ENCODE measurements around the gene ZNF367. TPM values are rescaled to one million over a fixed set of nuclear protein-coding genes. Genes with fewer than 3 reads are reported as not detected.

ZNF367 gene
- total RNA-seq, 1 experiment from 2014 or later: 2.7 TPM

DNA sequence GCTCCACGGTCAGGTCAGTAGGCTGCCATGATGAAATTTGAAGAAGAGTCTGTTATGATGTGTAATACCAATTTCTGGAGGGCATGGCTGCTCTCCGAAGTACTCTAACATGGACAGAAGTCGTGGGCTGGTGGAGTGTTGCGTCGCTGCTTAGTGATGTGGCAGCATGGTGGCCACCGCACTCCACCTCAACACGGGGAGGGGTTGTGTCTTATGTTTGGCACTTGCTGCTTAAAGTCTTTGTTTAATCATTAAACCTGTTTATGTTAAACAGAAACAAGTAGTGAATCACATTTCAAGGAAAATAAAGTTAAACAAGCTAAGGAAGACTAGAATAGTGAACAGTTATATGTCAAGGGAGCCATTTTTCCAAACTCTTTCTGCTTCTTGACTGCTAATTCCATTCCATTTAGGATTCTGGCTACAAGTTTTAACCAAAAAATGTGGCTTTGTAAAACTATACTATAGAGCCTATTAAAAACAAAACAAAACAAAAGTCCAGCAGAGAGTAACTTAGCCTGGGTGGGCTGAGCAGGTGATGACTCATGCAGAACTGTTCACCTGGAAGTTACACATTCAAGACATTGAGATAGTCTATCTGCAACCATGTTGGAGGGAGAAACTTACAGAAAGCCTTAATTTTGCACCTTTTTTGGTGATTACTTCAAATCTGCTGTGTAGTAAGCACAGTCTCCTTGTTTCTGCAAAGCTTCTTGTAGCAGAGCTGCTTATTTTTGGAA is 41.3 kb upstream of the ZNF367 start:
- no peak overlapping the region for H3K27ac Mint-ChIP-seq (ENCODE audit: low read depth, unreplicated experiment)
- no peaks in the 10 kb centered on the region for H3K27me3 Mint-ChIP-seq (ENCODE audit: insufficient read depth, unreplicated experiment)
- intact Hi-C loops (cut with micrococcal nuclease): no loop called here
- POLR2A ChIA-PET: interaction anchor here (0.7 kb wide), 1 partner anchor 55 kb away, joined by 3 read pairs; no protein-coding TSS in a partner anchor
- no peak for DNase-seq (ENCODE audit: unreplicated experiment)
- BruUV-seq (replicated peaks): no TSS peak
- peaks cover 5% of the 10 kb centered on the region for H3K36me3 Mint-ChIP-seq (ENCODE audit: insufficient read depth, unreplicated experiment)
- TF ChIP-seq, protein P1, sequence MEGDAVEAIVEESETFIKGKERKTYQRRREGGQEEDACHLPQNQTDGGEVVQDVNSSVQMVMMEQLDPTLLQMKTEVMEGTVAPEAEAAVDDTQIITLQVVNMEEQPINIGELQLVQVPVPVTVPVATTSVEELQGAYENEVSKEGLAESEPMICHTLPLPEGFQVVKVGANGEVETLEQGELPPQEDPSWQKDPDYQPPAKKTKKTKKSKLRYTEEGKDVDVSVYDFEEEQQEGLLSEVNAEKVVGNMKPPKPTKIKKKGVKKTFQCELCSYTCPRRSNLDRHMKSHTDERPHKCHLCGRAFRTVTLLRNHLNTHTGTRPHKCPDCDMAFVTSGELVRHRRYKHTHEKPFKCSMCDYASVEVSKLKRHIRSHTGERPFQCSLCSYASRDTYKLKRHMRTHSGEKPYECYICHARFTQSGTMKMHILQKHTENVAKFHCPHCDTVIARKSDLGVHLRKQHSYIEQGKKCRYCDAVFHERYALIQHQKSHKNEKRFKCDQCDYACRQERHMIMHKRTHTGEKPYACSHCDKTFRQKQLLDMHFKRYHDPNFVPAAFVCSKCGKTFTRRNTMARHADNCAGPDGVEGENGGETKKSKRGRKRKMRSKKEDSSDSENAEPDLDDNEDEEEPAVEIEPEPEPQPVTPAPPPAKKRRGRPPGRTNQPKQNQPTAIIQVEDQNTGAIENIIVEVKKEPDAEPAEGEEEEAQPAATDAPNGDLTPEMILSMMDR (IDR thresholded peaks at IDR 0.05; ENCODE audit: unreplicated experiment): no peak
- no peak overlapping the region for H3K4me3 Mint-ChIP-seq (ENCODE audit: unreplicated experiment)
- no peaks in the 10 kb centered on the region for H3K9me3 Mint-ChIP-seq (ENCODE audit: unreplicated experiment)
- H3K4me1 Mint-ChIP-seq (ENCODE audit: insufficient read depth, unreplicated experiment): no peaks in the 10 kb centered on the region
- CTCF ChIA-PET: no interaction called here

DNA sequence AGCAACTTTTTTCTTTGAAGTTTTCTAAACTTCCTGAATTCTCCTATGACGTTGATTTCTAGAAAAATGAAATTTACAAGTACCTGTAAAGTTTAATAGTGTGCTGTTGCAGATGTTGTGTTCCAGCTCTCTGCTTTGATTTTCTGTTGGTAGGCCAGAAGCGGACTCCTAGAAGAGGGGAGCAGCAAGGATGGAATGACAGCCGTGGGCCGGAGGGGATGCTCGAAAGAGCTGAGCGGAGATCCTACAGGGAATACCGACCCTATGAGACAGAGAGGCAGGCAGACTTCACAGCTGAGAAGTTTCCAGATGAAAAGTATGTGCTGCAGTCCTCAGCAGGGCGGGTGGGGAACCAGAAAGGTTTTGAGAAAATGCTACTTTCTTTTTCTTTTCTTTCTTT is 40.1 kb upstream of the ZNF367 start:
- Mint-ChIP-seq H3K4me3 (ENCODE audit: unreplicated experiment) (no peak overlapping the region), H3K27ac (ENCODE audit: low read depth, unreplicated experiment) (no peak overlapping the region), H3K4me1 (ENCODE audit: insufficient read depth, unreplicated experiment) (peaks cover 6% of the 10 kb centered on the region), H3K27me3 (ENCODE audit: insufficient read depth, unreplicated experiment) (no peaks in the 10 kb centered on the region), H3K9me3 (ENCODE audit: unreplicated experiment) (no peaks in the 10 kb centered on the region), H3K36me3 (ENCODE audit: insufficient read depth, unreplicated experiment) (peaks cover 5% of the 10 kb centered on the region)
- ChIA-PET POLR2A (no interaction called here), CTCF (interaction anchor here (0.6 to 0.7 kb wide), 4 partner anchors 163 to 1573 kb away, joined by 3 to 8 read pairs (median 4); no protein-coding TSS in a partner anchor)
- DNase-seq (ENCODE audit: unreplicated experiment): no peak
- BruUV-seq (replicated peaks): no TSS peak
- TF ChIP-seq, protein P1 (IDR thresholded peaks at IDR 0.05; ENCODE audit: unreplicated experiment): no peak
- intact Hi-C loops (cut with micrococcal nuclease): no loop called here

DNA sequence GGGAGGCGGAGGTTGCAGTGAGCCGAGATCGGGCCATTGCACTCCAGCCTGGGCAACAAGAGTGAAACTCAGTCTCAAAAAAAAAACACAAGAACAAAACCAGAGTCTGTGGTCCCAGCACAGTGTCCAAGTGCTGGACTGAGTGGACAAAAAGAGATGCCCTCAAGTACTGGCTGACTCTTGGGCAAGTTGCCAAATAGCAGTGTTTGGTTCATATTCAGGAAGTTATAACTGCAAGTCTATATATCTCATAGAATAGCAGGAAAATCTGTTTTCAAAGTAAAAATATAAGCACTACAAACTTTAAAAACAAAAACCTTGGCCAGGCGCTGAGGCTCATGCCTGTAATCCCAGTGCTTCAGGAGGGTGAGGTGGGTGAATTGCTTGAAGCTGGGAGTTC is 39.1 kb upstream of the ZNF367 start:
- Mint-ChIP-seq H3K4me3 (ENCODE audit: unreplicated experiment) (no peak overlapping the region), H3K9me3 (ENCODE audit: unreplicated experiment) (no peaks in the 10 kb centered on the region), H3K4me1 (ENCODE audit: insufficient read depth, unreplicated experiment) (peaks cover 6% of the 10 kb centered on the region), H3K27me3 (ENCODE audit: insufficient read depth, unreplicated experiment) (no peaks in the 10 kb centered on the region), H3K36me3 (ENCODE audit: insufficient read depth, unreplicated experiment) (peaks cover 5% of the 10 kb centered on the region), H3K27ac (ENCODE audit: low read depth, unreplicated experiment) (no peak overlapping the region)
- TF ChIP-seq, protein P1 (IDR thresholded peaks at IDR 0.05; ENCODE audit: unreplicated experiment): no peak
- no TSS peak for BruUV-seq (replicated peaks)
- intact Hi-C loops (cut with micrococcal nuclease): no loop called here
- no peak for DNase-seq (ENCODE audit: unreplicated experiment)
- CTCF ChIA-PET: interaction anchor here (0.5 to 0.6 kb wide), 2 partner anchors 13 to 147 kb away, joined by 3 to 4 read pairs; no protein-coding TSS in a partner anchor
- POLR2A ChIA-PET: no interaction called here

DNA sequence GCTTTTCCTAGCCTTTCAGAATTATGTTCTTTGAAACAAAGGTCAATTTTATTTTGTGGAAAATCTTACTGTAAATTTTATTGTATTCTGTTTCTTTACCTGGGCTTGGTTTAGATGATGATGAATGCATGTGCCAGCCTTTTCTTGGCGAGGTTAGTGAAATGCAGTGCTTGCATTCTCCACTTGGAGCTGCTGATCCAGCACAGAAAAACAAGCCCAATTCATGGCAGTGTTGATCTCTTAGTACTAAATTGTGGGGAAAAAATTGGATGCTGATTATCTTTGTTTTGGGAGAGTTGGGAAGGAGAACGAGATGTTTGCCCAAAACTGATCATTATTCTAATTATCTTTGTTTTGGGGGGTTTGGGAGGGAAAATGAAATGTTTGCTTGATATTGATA is 35.5 kb upstream of the ZNF367 start:
- H3K4me1 Mint-ChIP-seq (ENCODE audit: insufficient read depth, unreplicated experiment): peaks cover 11% of the 10 kb centered on the region
- no peak overlapping the region for H3K4me3 Mint-ChIP-seq (ENCODE audit: unreplicated experiment)
- POLR2A ChIA-PET: interaction anchor here (1.6 to 2.2 kb wide), 2 partner anchors 30 to 200 kb away, joined by 4 to 5 read pairs; no protein-coding TSS in a partner anchor
- peak; percentile 55 for DNase-seq (ENCODE audit: unreplicated experiment)
- no peaks in the 10 kb centered on the region for H3K27me3 Mint-ChIP-seq (ENCODE audit: insufficient read depth, unreplicated experiment)
- BruUV-seq (replicated peaks): no TSS peak
- CTCF ChIA-PET: interaction anchor here (0.5 to 1.5 kb wide), 3 partner anchors 16 to 202 kb away, joined by 3 to 6 read pairs (median 4); no protein-coding TSS in a partner anchor
- H3K27ac Mint-ChIP-seq (ENCODE audit: low read depth, unreplicated experiment): no peak overlapping the region
- no peaks in the 10 kb centered on the region for H3K36me3 Mint-ChIP-seq (ENCODE audit: insufficient read depth, unreplicated experiment)
- TF ChIP-seq, protein P1 (IDR thresholded peaks at IDR 0.05; ENCODE audit: unreplicated experiment): peak; percentile 44
- no peaks in the 10 kb centered on the region for H3K9me3 Mint-ChIP-seq (ENCODE audit: unreplicated experiment)
- intact Hi-C loops (cut with micrococcal nuclease): loop anchor here (1.0 to 2.0 kb wide), 3 partner anchors 71 to 198 kb away; partner anchors contain the start of gene SLC35D2

Measured in MCF 10A (cell line).